ENCODE data around the gene AGAP1. TPM values are rescaled to one million over a fixed set of nuclear protein-coding genes. Genes with fewer than 3 reads are reported as not detected.

AGAP1 gene
- total RNA-seq, 4 donors from 2014 or later, result 5.3 to 30.6 (median 19.2) TPM

GRCh38 chr2:235515364-235515742 is 21.5 kb downstream of the AGAP1 start:
- no peaks in the 10 kb centered on the region for H3K27me3 ChIP-seq
- no peak overlapping the region for H3K27ac ChIP-seq
- TF ChIP-seq CTCF (IDR thresholded peaks at IDR 0.05) (no peak), POLR2A (IDR thresholded peaks at IDR 0.05) (no peak)
- H3K9me3 ChIP-seq, result no peaks in the 10 kb centered on the region
- intact Hi-C loops (cut with DNase I; ENCODE audit: low total_unique reads), result no loop called here
- H3K36me3 ChIP-seq, result no peaks in the 10 kb centered on the region
- no peaks in the 10 kb centered on the region for H3K4me1 ChIP-seq
- DNase-seq, result no peak
- no peak overlapping the region for H3K4me3 ChIP-seq

DNA sequence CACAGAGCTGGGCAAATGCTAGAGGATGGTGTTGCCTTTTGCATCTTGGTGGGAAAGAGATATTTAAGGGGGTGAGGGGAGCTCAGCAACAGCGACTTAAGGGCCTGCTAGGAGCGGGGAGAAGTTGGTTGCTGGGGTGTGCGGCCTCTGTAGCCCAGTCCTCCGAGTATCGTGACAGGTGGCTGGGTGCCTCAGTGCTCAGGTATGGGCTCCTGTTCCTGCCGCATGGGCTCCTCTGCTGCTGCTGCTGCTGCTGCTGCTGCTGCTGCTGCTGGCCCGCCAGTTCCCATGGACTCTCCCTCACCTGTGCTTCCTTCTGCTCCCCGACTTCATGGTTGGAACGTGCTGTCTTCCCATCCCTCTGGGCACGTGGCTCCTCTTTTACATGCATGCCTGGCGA is 22.0 kb downstream of the AGAP1 start:
- TF ChIP-seq CTCF (IDR thresholded peaks at IDR 0.05) (no peak), POLR2A (IDR thresholded peaks at IDR 0.05) (no peak)
- no peak for DNase-seq
- Histone ChIP-seq H3K4me1 (no peaks in the 10 kb centered on the region), H3K36me3 (no peaks in the 10 kb centered on the region), H3K4me3 (no peak overlapping the region), H3K27ac (no peak overlapping the region), H3K27me3 (no peaks in the 10 kb centered on the region), H3K9me3 (no peaks in the 10 kb centered on the region)
- intact Hi-C loops (cut with DNase I; ENCODE audit: low total_unique reads), result no loop called here

DNA sequence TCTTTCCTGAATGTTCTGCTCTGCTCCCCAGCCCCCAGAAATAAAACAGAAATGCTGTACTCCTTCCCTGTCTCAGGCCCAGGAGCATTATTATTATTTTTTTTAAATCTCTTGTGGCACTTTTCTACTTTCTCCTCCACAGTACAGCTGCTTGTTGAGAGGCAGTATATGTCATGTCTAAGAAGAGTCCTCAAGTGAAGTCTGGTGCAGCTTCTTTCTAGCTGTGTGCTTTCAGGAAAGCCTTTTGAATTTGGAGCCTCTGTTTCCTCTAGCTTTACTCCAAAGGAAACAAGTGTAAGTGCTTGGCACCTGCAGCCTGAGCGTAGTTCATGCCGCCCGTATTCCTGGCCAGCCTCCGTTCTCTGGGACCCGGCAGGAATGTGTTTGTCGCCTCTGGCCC is 22.4 kb downstream of the AGAP1 start:
- intact Hi-C loops (cut with DNase I; ENCODE audit: low total_unique reads), result no loop called here
- TF ChIP-seq POLR2A (IDR thresholded peaks at IDR 0.05) (no peak), CTCF (IDR thresholded peaks at IDR 0.05) (no peak)
- H3K27ac ChIP-seq, result no peak overlapping the region
- H3K9me3 ChIP-seq, result no peaks in the 10 kb centered on the region
- H3K27me3 ChIP-seq, result no peaks in the 10 kb centered on the region
- no peaks in the 10 kb centered on the region for H3K4me1 ChIP-seq
- H3K36me3 ChIP-seq, result no peaks in the 10 kb centered on the region
- DNase-seq, result no peak
- H3K4me3 ChIP-seq, result no peak overlapping the region

DNA sequence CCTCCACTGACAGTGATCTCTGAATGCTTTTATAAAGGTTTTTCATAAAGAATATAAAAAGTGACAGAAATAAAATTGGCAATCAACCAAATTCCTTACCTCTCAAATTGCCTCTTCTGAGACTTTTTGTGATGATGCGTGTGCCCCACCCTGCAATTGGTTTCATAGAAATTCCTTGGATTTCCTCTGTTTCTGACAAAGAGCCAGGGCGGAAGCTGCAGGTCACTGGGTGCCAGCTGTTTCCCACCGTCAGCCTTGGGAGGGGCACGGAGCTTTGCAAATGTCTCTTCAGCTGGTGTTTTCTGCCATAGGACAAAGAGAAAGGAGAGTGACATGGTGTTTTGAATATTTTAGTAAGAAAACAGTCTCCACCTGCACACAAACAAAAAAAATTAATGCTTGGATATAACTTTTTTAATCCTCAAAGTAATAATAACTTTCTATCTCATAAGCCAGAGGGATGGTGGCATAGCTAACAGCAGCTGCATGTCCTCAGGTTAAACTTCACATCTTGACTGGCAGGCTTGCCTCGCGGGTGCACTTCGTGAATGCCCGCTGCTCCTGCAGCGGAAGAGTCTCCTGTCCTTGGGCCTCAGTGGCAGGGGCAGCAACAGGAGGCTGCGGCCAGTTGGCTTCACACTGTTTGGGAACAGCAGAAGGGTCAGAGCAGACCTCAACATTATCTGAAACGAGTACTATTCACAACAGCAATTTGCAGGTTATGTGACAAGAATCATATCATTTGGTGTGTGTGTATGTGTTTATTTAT is 24.7 kb downstream of the AGAP1 start:
- Histone ChIP-seq H3K36me3 (no peaks in the 10 kb centered on the region), H3K27ac (no peak overlapping the region), H3K4me3 (no peak overlapping the region), H3K4me1 (no peaks in the 10 kb centered on the region), H3K27me3 (no peaks in the 10 kb centered on the region), H3K9me3 (no peaks in the 10 kb centered on the region)
- DNase-seq, result peak in 1 of 2 donors; percentile 22
- intact Hi-C loops (cut with DNase I; ENCODE audit: low total_unique reads), result no loop called here
- TF ChIP-seq CTCF (IDR thresholded peaks at IDR 0.05), result no peak
- TF ChIP-seq POLR2A (IDR thresholded peaks at IDR 0.05), result no peak

GRCh38 chr2:235520787-235521186 is 26.9 kb downstream of the AGAP1 start:
- no peak for DNase-seq
- H3K36me3 ChIP-seq, result no peaks in the 10 kb centered on the region
- H3K4me3 ChIP-seq, result no peak overlapping the region
- no peaks in the 10 kb centered on the region for H3K9me3 ChIP-seq
- H3K27me3 ChIP-seq, result no peaks in the 10 kb centered on the region
- no peaks in the 10 kb centered on the region for H3K4me1 ChIP-seq
- no peak overlapping the region for H3K27ac ChIP-seq
- intact Hi-C loops (cut with DNase I; ENCODE audit: low total_unique reads), result no loop called here
- TF ChIP-seq CTCF (IDR thresholded peaks at IDR 0.05) (no peak), POLR2A (IDR thresholded peaks at IDR 0.05) (no peak)

Measured in uterus (tissue), 4 donors.